ENCODE results near the gene NRXN3.

Gene NRXN3

DNA sequence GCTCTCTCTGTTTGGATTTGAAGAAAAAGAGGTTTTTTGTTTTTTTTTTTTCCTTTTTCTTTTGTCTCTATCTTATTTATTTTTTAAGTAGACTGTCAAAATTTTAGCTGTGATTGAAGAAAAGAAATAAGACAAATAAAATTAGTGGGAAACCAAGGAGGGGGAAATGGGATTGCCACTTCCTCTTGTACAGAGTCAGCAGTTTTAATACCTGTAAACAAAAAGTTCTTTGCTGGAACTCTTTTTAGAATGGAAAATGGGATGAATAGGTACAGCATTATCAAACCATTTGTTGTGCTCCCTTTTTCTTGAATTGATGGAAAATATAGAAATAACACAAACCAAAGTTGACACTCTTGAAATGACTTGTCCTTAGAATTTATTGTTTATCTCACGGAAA is 1360.4 kb downstream of the NRXN3 start:
- in situ Hi-C loops (cut with MboI; ENCODE audit: low sequenced_read_pairs): no loop called here
- no peak overlapping the region for H3K4me3 ChIP-seq
- no peaks in the 10 kb centered on the region for H3K27me3 ChIP-seq (ENCODE audit: low read depth)
- peaks cover 3% of the 10 kb centered on the region; the same call in 1 of the 2 replicates for H3K4me1 ChIP-seq
- H3K36me3 ChIP-seq (replicated peaks): no peaks in the 10 kb centered on the region
- no peaks in the 10 kb centered on the region for H3K9me3 ChIP-seq
- DNase-seq (ENCODE audit: low spot score in 2 of 2): no peak

DNA sequence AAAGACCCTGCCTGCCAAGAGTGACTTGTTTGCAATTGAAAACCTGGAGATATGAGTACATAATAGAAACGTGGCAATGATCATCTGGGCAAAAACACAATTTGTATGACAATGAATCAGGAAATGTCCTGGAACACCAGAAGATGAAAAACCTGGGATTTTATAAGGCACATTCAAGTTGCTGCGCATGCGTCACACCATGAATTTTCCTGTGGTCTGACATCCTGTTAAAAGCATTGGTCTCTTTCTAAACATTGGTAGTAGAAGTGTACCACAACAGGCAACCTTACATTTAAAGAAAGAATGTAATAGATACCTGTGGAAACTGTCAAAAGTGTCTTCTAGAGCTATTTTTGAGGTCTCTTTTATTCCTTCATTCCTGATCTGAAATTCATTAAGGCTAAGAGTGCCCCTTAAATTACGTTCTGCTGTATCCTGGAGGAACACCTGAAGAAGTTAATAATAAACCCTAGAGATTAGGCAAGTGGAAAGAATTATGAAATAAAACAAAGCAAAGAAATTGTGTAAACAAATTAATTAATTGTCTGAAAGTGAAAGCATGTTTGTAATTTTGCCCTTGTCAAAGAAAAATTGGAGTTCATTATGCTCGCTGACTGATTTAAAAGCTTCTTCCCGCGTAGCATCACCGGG is 1364.7 kb downstream of the NRXN3 start:
- in situ Hi-C loops (cut with MboI; ENCODE audit: low sequenced_read_pairs): no loop called here
- Histone ChIP-seq H3K9me3 (no peaks in the 10 kb centered on the region), H3K4me3 (no peak overlapping the region), H3K36me3 (replicated peaks) (no peaks in the 10 kb centered on the region), H3K4me1 (peaks cover 3% of the 10 kb centered on the region; the same call in 1 of the 2 replicates), H3K27me3 (ENCODE audit: low read depth) (no peaks in the 10 kb centered on the region)
- peak; percentile 23 to 28 for DNase-seq (ENCODE audit: low spot score in 2 of 2)

- Histone ChIP-seq H3K36me3 (replicated peaks) (no peaks in the 10 kb centered on the region), H3K27me3 (ENCODE audit: low read depth) (no peaks in the 10 kb centered on the region), H3K4me1 (no peaks in the 10 kb centered on the region), H3K4me3 (no peak overlapping the region), H3K9me3 (no peaks in the 10 kb centered on the region)
- no peak for DNase-seq (ENCODE audit: low spot score in 2 of 2)
- in situ Hi-C loops (cut with MboI; ENCODE audit: low sequenced_read_pairs): no loop called here
These were observed 1370.2 kb downstream of the NRXN3 start for GRCh38 chr14:79540394-79540793.

DNA sequence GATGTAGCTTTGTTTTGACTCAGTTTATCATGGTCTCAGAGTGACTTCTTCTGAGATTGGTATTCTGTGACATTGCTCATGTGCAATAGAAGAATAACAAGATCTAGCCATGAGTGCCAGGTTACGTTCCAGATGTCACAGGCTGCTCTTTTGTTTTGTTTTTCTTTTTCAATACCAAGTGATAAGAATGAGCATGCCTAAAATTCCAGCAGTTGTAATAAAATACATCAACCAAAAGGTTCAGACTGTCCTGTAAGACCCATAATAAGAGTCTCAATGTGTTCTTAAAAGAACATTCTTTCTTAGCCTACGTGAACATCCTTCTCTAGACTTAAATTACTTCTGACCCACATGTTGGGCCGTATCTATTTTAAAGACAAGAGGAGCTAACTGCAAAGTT is 1371.9 kb downstream of the NRXN3 start:
- H3K4me3 ChIP-seq: no peak overlapping the region
- H3K9me3 ChIP-seq: no peaks in the 10 kb centered on the region
- no peaks in the 10 kb centered on the region for H3K36me3 ChIP-seq (replicated peaks)
- in situ Hi-C loops (cut with MboI; ENCODE audit: low sequenced_read_pairs): no loop called here
- no peaks in the 10 kb centered on the region for H3K27me3 ChIP-seq (ENCODE audit: low read depth)
- H3K4me1 ChIP-seq: no peaks in the 10 kb centered on the region
- no peak for DNase-seq (ENCODE audit: low spot score in 2 of 2)

DNA sequence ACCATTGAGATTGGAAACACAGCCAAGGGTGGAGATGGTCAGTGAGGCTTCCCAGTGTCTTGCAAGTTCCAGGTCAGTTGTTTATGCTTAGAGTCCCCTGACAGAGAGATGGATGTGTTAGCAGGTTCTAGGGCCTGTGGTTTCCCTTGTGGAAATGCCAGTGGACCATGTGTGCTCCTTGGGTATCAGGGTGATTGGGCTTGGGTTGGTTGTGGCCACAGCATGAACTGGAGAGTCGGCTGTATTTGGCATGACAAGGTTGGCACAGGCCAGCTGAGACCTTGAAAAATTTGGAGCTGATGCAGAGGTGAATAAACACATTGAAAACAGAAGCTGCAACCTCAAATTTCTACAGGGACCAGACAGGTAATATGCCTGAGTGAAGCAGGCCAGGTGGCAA is 1373.2 kb downstream of the NRXN3 start:
- Histone ChIP-seq H3K27me3 (ENCODE audit: low read depth) (no peaks in the 10 kb centered on the region), H3K9me3 (no peaks in the 10 kb centered on the region), H3K36me3 (replicated peaks) (no peaks in the 10 kb centered on the region), H3K4me3 (no peak overlapping the region), H3K4me1 (no peaks in the 10 kb centered on the region)
- DNase-seq (ENCODE audit: low spot score in 2 of 2): no peak
- in situ Hi-C loops (cut with MboI; ENCODE audit: low sequenced_read_pairs): no loop called here

- DNase-seq (ENCODE audit: low spot score in 2 of 2): peak in 1 of 2 experiments; percentile 11
- Histone ChIP-seq H3K36me3 (replicated peaks) (no peaks in the 10 kb centered on the region), H3K27me3 (ENCODE audit: low read depth) (no peaks in the 10 kb centered on the region), H3K4me1 (no peaks in the 10 kb centered on the region), H3K9me3 (no peaks in the 10 kb centered on the region), H3K4me3 (no peak overlapping the region)
- in situ Hi-C loops (cut with MboI; ENCODE audit: low sequenced_read_pairs): no loop called here
These were observed 1374.0 kb downstream of the NRXN3 start for GRCh38 chr14:79543967-79544697.

GRCh38 chr14:79544698-79545070 is 1374.5 kb downstream of the NRXN3 start:
- no peaks in the 10 kb centered on the region for H3K36me3 ChIP-seq (replicated peaks)

GRCh38 chr14:79548836-79549235 is 1378.7 kb downstream of the NRXN3 start:
- Histone ChIP-seq H3K4me3 (no peak overlapping the region), H3K4me1 (no peaks in the 10 kb centered on the region), H3K9me3 (no peaks in the 10 kb centered on the region), H3K36me3 (replicated peaks) (no peaks in the 10 kb centered on the region), H3K27me3 (ENCODE audit: low read depth) (no peaks in the 10 kb centered on the region)
- no peak for DNase-seq (ENCODE audit: low spot score in 2 of 2)
- in situ Hi-C loops (cut with MboI; ENCODE audit: low sequenced_read_pairs): no loop called here

More at GRCh38 chr14:79544698-79545070, 1374.5 kb downstream of the NRXN3 start:
- DNase-seq (ENCODE audit: low spot score in 2 of 2): no peak
- H3K4me3 ChIP-seq: no peak overlapping the region
- no peaks in the 10 kb centered on the region for H3K4me1 ChIP-seq
- in situ Hi-C loops (cut with MboI; ENCODE audit: low sequenced_read_pairs): no loop called here
- H3K27me3 ChIP-seq (ENCODE audit: low read depth): no peaks in the 10 kb centered on the region
- no peaks in the 10 kb centered on the region for H3K9me3 ChIP-seq

DNA sequence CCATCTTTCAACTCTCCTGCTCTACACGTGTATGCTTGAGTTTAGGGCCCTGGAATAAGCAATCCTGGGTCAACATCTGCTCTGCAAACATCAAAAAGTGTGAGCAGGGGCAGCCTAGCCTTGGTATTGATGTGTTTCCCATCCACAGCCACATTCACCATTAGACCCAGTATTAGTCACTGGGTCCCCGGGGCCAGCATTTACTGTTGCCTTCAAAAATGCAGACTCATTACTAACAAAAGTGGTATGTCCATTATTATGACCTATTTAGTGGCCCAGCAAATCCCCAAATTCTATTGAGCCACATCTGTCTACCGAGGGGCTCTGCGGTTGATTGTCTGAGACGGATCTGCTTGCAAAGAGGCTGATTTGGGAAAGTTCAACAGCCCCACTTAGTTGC is 1379.3 kb downstream of the NRXN3 start:
- in situ Hi-C loops (cut with MboI; ENCODE audit: low sequenced_read_pairs): no loop called here
- Histone ChIP-seq H3K27me3 (ENCODE audit: low read depth) (no peaks in the 10 kb centered on the region), H3K9me3 (no peaks in the 10 kb centered on the region), H3K36me3 (replicated peaks) (no peaks in the 10 kb centered on the region), H3K4me1 (no peaks in the 10 kb centered on the region), H3K4me3 (no peak overlapping the region)
- DNase-seq (ENCODE audit: low spot score in 2 of 2): no peak

- Histone ChIP-seq H3K9me3 (no peaks in the 10 kb centered on the region), H3K4me3 (no peak overlapping the region), H3K27me3 (ENCODE audit: low read depth) (no peaks in the 10 kb centered on the region), H3K4me1 (no peaks in the 10 kb centered on the region), H3K36me3 (replicated peaks) (no peaks in the 10 kb centered on the region)
- no peak for DNase-seq (ENCODE audit: low spot score in 2 of 2)
- in situ Hi-C loops (cut with MboI; ENCODE audit: low sequenced_read_pairs): no loop called here
These were observed 1381.3 kb downstream of the NRXN3 start for GRCh38 chr14:79551523-79551922.

DNA sequence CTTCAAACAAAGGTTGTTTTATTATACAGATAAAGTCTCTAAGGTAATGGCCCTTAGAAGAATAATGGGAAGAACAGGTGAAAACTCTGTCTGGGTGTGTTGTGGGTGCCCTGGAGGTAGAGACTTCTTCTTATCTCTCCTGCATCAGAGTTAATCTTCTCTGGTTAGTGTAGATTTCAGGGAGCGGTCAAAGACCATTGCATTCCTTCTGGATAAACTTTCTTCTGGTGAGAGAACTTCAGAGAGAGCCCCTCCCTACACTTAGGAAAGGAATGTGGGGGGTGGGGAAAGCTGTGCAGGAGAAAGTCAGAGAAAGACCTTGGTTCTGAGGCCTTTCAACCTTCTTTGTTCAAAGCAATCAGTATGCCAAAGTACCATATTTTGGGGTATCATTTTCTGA is 1382.6 kb downstream of the NRXN3 start:
- no peaks in the 10 kb centered on the region for H3K9me3 ChIP-seq
- H3K27me3 ChIP-seq (ENCODE audit: low read depth): no peaks in the 10 kb centered on the region
- H3K4me3 ChIP-seq: no peak overlapping the region
- H3K36me3 ChIP-seq (replicated peaks): no peaks in the 10 kb centered on the region
- peak in 1 of 2 experiments; percentile 9 for DNase-seq (ENCODE audit: low spot score in 2 of 2)
- H3K4me1 ChIP-seq: no peaks in the 10 kb centered on the region
- in situ Hi-C loops (cut with MboI; ENCODE audit: low sequenced_read_pairs): no loop called here

DNA sequence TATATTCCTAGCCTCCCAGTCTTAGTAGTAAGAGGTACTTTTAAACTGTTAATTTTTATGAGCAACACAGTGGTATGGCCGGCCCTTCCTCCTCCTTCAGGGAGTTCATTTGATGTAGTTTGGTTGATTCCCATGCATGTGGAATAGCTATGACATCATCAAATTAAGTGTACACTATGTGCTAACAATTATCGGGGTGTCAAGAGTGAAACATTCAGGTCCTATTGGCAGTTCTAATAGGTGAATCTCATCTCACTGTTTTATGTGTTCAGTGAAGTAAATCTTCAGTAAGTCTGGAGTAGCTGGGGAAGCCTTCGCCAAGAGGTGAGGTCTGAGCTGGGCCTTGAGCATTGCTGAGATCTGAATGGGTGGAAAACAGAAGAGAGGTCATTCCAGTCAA is 1384.6 kb downstream of the NRXN3 start:
- Histone ChIP-seq H3K9me3 (no peaks in the 10 kb centered on the region), H3K4me1 (no peaks in the 10 kb centered on the region), H3K4me3 (no peak overlapping the region), H3K36me3 (replicated peaks) (no peaks in the 10 kb centered on the region), H3K27me3 (ENCODE audit: low read depth) (no peaks in the 10 kb centered on the region)
- no peak for DNase-seq (ENCODE audit: low spot score in 2 of 2)
- in situ Hi-C loops (cut with MboI; ENCODE audit: low sequenced_read_pairs): no loop called here

DNA sequence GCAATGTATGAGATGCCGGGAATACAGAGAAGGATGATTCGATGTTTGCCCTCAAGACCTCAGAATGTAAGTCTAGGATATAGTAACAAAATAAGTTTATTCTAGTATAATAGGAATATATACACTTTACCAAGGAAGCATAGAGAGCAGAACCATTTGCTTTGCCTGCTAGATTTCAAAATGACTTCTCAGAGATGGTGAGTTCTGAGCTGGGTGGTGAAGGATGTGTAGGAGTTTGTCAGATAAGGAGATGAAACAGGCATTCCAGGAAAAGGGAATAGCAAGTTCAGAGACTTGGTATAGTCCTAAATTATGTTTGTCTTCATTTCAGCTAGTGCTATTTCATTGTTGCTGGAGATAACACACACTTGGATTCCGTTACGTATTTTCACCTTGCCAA is 1385.3 kb downstream of the NRXN3 start:
- Histone ChIP-seq H3K36me3 (replicated peaks) (no peaks in the 10 kb centered on the region), H3K9me3 (no peaks in the 10 kb centered on the region), H3K27me3 (ENCODE audit: low read depth) (no peaks in the 10 kb centered on the region), H3K4me1 (no peaks in the 10 kb centered on the region), H3K4me3 (no peak overlapping the region)
- DNase-seq (ENCODE audit: low spot score in 2 of 2): no peak
- in situ Hi-C loops (cut with MboI; ENCODE audit: low sequenced_read_pairs): no loop called here

DNA sequence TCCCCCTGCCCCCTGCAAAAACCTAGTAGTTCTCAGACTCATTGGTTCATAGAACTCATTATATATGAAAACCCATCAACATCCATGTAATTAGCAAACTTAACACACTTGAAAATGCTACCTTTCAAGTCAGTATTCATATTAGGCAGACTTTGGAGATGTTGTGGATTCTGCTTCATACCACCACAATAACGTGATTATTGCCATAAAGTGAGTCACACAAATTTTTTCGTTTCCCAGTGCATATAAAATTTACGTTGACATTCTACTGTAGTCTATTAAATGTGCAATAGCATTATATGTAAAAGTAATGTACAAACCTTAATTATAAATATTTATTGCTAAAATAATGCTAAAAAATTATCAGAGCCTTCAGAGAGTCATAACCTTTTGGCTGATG is 1387.1 kb downstream of the NRXN3 start:
- no peak for DNase-seq (ENCODE audit: low spot score in 2 of 2)
- Histone ChIP-seq H3K9me3 (no peaks in the 10 kb centered on the region), H3K4me3 (no peak overlapping the region), H3K27me3 (ENCODE audit: low read depth) (no peaks in the 10 kb centered on the region), H3K4me1 (no peaks in the 10 kb centered on the region), H3K36me3 (replicated peaks) (no peaks in the 10 kb centered on the region)
- in situ Hi-C loops (cut with MboI; ENCODE audit: low sequenced_read_pairs): no loop called here
